ENCODE results near the gene GPR78.

The GPR78 gene

GRCh38 chr4:8585186-8585585 lies 5.0 kb downstream of the GPR78 start:
- no peak overlapping the region for H2AFZ ChIP-seq (ENCODE audit: low read depth, low read length)
- no peak overlapping the region for H3K4me3 ChIP-seq (ENCODE audit: insufficient read depth in 1 of 2, low read depth in 1 of 2, low read length in 2 of 2)
- no peak overlapping the region for H3K18ac ChIP-seq (ENCODE audit: low read depth in 1 of 2, low read length in 2 of 2)

GRCh38 chr4:8585721-8586212 lies 5.6 kb downstream of the GPR78 start:
- Histone ChIP-seq H3K18ac (ENCODE audit: low read depth in 1 of 2, low read length in 2 of 2) (no peak overlapping the region), H3K27me3 (ENCODE audit: control insufficient read depth in 1 of 2, insufficient read depth in 1 of 2, low read length in 2 of 2) (peaks cover 81 to 90% of the 10 kb centered on the region in 2 experiments), H3K4me3 (ENCODE audit: insufficient read depth in 1 of 2, low read depth in 1 of 2, low read length in 2 of 2) (no peak overlapping the region), H2BK15ac (ENCODE audit: low read depth, poor library complexity, severe bottlenecking) (no peak overlapping the region), H3K9me3 (ENCODE audit: control insufficient read depth, low read length) (no peaks in the 10 kb centered on the region), H3K9ac (ENCODE audit: low read length) (no peak overlapping the region), H4K8ac (ENCODE audit: low read length) (no peak overlapping the region), H4K91ac (ENCODE audit: low read length) (no peak overlapping the region), H3K79me1 (replicated peaks; ENCODE audit: low read length, poor library complexity, severe bottlenecking) (no peaks in the 10 kb centered on the region), H2AFZ (ENCODE audit: low read depth, low read length) (no peak overlapping the region), H2BK120ac (ENCODE audit: low read depth, low read length) (no peak overlapping the region), H2BK5ac (ENCODE audit: low read depth, low read length, poor library complexity, severe bottlenecking) (no peak overlapping the region), H3K4me2 (ENCODE audit: low read length, poor library complexity, severe bottlenecking) (no peak overlapping the region), H3K27ac (ENCODE audit: low read length, poor library complexity, severe bottlenecking) (no peak overlapping the region), H2BK12ac (ENCODE audit: low read length in 2 of 2) (no peak overlapping the region), H3K36me3 (ENCODE audit: control insufficient read depth in 1 of 2, insufficient read depth in 2 of 2, low read depth in 1 of 2, low read length in 2 of 2) (no peaks in the 10 kb centered on the region), H3K23ac (ENCODE audit: low read length in 2 of 2) (no peak overlapping the region), H3K4ac (ENCODE audit: low read depth in 1 of 2, low read length in 2 of 2) (no peak overlapping the region), H2AK5ac (ENCODE audit: low read length, severe bottlenecking) (no peak overlapping the region), H3K14ac (ENCODE audit: low read length in 2 of 2) (no peak overlapping the region), H3K4me1 (ENCODE audit: control insufficient read depth, insufficient read depth, low read depth, low read length) (peaks cover 18% of the 10 kb centered on the region)
- no peak for DNase-seq
- WGBS: 80% methylated on average over 7 of the region's 7 CpGs

More at GRCh38 chr4:8585186-8585585, 5.0 kb downstream of the GPR78 start:
- H3K9ac ChIP-seq (ENCODE audit: low read length): no peak overlapping the region
- no peak overlapping the region for H4K91ac ChIP-seq (ENCODE audit: low read length)
- H2BK15ac ChIP-seq (ENCODE audit: low read depth, poor library complexity, severe bottlenecking): no peak overlapping the region
- peaks cover 19% of the 10 kb centered on the region for H3K4me1 ChIP-seq (ENCODE audit: control insufficient read depth, insufficient read depth, low read depth, low read length)
- H3K79me1 ChIP-seq (replicated peaks; ENCODE audit: low read length, poor library complexity, severe bottlenecking): no peaks in the 10 kb centered on the region
- H3K4me2 ChIP-seq (ENCODE audit: low read length, poor library complexity, severe bottlenecking): no peak overlapping the region
- H3K36me3 ChIP-seq (ENCODE audit: control insufficient read depth in 1 of 2, insufficient read depth in 2 of 2, low read depth in 1 of 2, low read length in 2 of 2): no peaks in the 10 kb centered on the region
- H4K8ac ChIP-seq (ENCODE audit: low read length): no peak overlapping the region
- H2BK12ac ChIP-seq (ENCODE audit: low read length in 2 of 2): no peak overlapping the region
- no peaks in the 10 kb centered on the region for H3K9me3 ChIP-seq (ENCODE audit: control insufficient read depth, low read length)
- H2BK5ac ChIP-seq (ENCODE audit: low read depth, low read length, poor library complexity, severe bottlenecking): no peak overlapping the region
- H3K14ac ChIP-seq (ENCODE audit: low read length in 2 of 2): no peak overlapping the region
- no peak overlapping the region for H3K27ac ChIP-seq (ENCODE audit: low read length, poor library complexity, severe bottlenecking)
- no peak for DNase-seq
- H2AK5ac ChIP-seq (ENCODE audit: low read length, severe bottlenecking): no peak overlapping the region
- H3K4ac ChIP-seq (ENCODE audit: low read depth in 1 of 2, low read length in 2 of 2): no peak overlapping the region
- peaks cover 79 to 91% of the 10 kb centered on the region in 2 experiments for H3K27me3 ChIP-seq (ENCODE audit: control insufficient read depth in 1 of 2, insufficient read depth in 1 of 2, low read length in 2 of 2)
- H2BK120ac ChIP-seq (ENCODE audit: low read depth, low read length): no peak overlapping the region
- no peak overlapping the region for H3K23ac ChIP-seq (ENCODE audit: low read length in 2 of 2)
- 81% methylated on average over 6 of the region's 6 CpGs for WGBS

- 59% methylated on average over 4 of the region's 5 CpGs for WGBS
- no peaks in the 10 kb centered on the region for H3K9me3 ChIP-seq (ENCODE audit: control insufficient read depth, low read length)
Observed at GRCh38 chr4:8586246-8586645, 6.1 kb downstream of the GPR78 start.

GRCh38 chr4:8586671-8587468 lies 6.7 kb downstream of the GPR78 start:
- H2BK5ac ChIP-seq (ENCODE audit: low read depth, low read length, poor library complexity, severe bottlenecking): no peak overlapping the region
- peaks cover 85 to 90% of the 10 kb centered on the region in 2 experiments for H3K27me3 ChIP-seq (ENCODE audit: control insufficient read depth in 1 of 2, insufficient read depth in 1 of 2, low read length in 2 of 2)
- H2BK120ac ChIP-seq (ENCODE audit: low read depth, low read length): no peak overlapping the region
- H3K14ac ChIP-seq (ENCODE audit: low read length in 2 of 2): no peak overlapping the region
- DNase-seq: no peak
- H3K4ac ChIP-seq (ENCODE audit: low read depth in 1 of 2, low read length in 2 of 2): no peak overlapping the region
- no peak overlapping the region for H3K4me2 ChIP-seq (ENCODE audit: low read length, poor library complexity, severe bottlenecking)
- WGBS: 82% methylated on average over 37 of the region's 37 CpGs
- no peaks in the 10 kb centered on the region for H3K79me1 ChIP-seq (replicated peaks; ENCODE audit: low read length, poor library complexity, severe bottlenecking)
- H3K4me1 ChIP-seq (ENCODE audit: control insufficient read depth, insufficient read depth, low read depth, low read length): peaks cover 16% of the 10 kb centered on the region
- H4K8ac ChIP-seq (ENCODE audit: low read length): no peak overlapping the region
- no peak overlapping the region for H3K27ac ChIP-seq (ENCODE audit: low read length, poor library complexity, severe bottlenecking)
- peak overlapping the region in 1 of 2 experiments; percentile 46 for H3K23ac ChIP-seq (ENCODE audit: low read length in 2 of 2)
- no peak overlapping the region for H2AFZ ChIP-seq (ENCODE audit: low read depth, low read length)
- no peak overlapping the region for H3K4me3 ChIP-seq (ENCODE audit: insufficient read depth in 1 of 2, low read depth in 1 of 2, low read length in 2 of 2)
- H2AK5ac ChIP-seq (ENCODE audit: low read length, severe bottlenecking): no peak overlapping the region
- no peak overlapping the region for H2BK15ac ChIP-seq (ENCODE audit: low read depth, poor library complexity, severe bottlenecking)
- no peaks in the 10 kb centered on the region for H3K9me3 ChIP-seq (ENCODE audit: control insufficient read depth, low read length)
- H3K9ac ChIP-seq (ENCODE audit: low read length): no peak overlapping the region
- H2BK12ac ChIP-seq (ENCODE audit: low read length in 2 of 2): no peak overlapping the region
- H3K18ac ChIP-seq (ENCODE audit: low read depth in 1 of 2, low read length in 2 of 2): no peak overlapping the region
- H4K91ac ChIP-seq (ENCODE audit: low read length): no peak overlapping the region
- H3K36me3 ChIP-seq (ENCODE audit: control insufficient read depth in 1 of 2, insufficient read depth in 2 of 2, low read depth in 1 of 2, low read length in 2 of 2): no peaks in the 10 kb centered on the region

More at GRCh38 chr4:8586246-8586645, 6.1 kb downstream of the GPR78 start:
- Histone ChIP-seq H2AFZ (ENCODE audit: low read depth, low read length) (no peak overlapping the region), H4K91ac (ENCODE audit: low read length) (no peak overlapping the region), H3K27me3 (ENCODE audit: control insufficient read depth in 1 of 2, insufficient read depth in 1 of 2, low read length in 2 of 2) (peaks cover 83 to 90% of the 10 kb centered on the region in 2 experiments), H3K36me3 (ENCODE audit: control insufficient read depth in 1 of 2, insufficient read depth in 2 of 2, low read depth in 1 of 2, low read length in 2 of 2) (no peaks in the 10 kb centered on the region), H2BK12ac (ENCODE audit: low read length in 2 of 2) (no peak overlapping the region), H2BK15ac (ENCODE audit: low read depth, poor library complexity, severe bottlenecking) (no peak overlapping the region), H3K4me1 (ENCODE audit: control insufficient read depth, insufficient read depth, low read depth, low read length) (peaks cover 15% of the 10 kb centered on the region), H3K79me1 (replicated peaks; ENCODE audit: low read length, poor library complexity, severe bottlenecking) (no peaks in the 10 kb centered on the region), H2BK120ac (ENCODE audit: low read depth, low read length) (no peak overlapping the region), H3K18ac (ENCODE audit: low read depth in 1 of 2, low read length in 2 of 2) (no peak overlapping the region), H3K4me3 (ENCODE audit: insufficient read depth in 1 of 2, low read depth in 1 of 2, low read length in 2 of 2) (no peak overlapping the region), H2BK5ac (ENCODE audit: low read depth, low read length, poor library complexity, severe bottlenecking) (no peak overlapping the region), H3K14ac (ENCODE audit: low read length in 2 of 2) (no peak overlapping the region), H3K23ac (ENCODE audit: low read length in 2 of 2) (no peak overlapping the region), H3K4me2 (ENCODE audit: low read length, poor library complexity, severe bottlenecking) (no peak overlapping the region), H2AK5ac (ENCODE audit: low read length, severe bottlenecking) (no peak overlapping the region), H4K8ac (ENCODE audit: low read length) (no peak overlapping the region), H3K27ac (ENCODE audit: low read length, poor library complexity, severe bottlenecking) (no peak overlapping the region), H3K9ac (ENCODE audit: low read length) (no peak overlapping the region), H3K4ac (ENCODE audit: low read depth in 1 of 2, low read length in 2 of 2) (no peak overlapping the region)
- no peak for DNase-seq
